MM.1S (cell line): ENCODE measurements around the gene A2ML1.

Source experiments
- CTCF ChIP-seq: fragments of 300-600 bp; sonication (generic); IDR thresholded peaks from 2 replicates; pipeline ENCODE4 v1.5.1; 2016; ENCODE audit warnings: antibody characterized with exemption, low read length, mixed read lengths
- EZH2phosphoT487 ChIP-seq: fragments of 300-600 bp; sonication (generic); IDR thresholded peaks from 2 replicates; pipeline ENCODE4 v1.6.1; 2018; ENCODE audit warnings: antibody characterized with exemption, low read length

DNA sequence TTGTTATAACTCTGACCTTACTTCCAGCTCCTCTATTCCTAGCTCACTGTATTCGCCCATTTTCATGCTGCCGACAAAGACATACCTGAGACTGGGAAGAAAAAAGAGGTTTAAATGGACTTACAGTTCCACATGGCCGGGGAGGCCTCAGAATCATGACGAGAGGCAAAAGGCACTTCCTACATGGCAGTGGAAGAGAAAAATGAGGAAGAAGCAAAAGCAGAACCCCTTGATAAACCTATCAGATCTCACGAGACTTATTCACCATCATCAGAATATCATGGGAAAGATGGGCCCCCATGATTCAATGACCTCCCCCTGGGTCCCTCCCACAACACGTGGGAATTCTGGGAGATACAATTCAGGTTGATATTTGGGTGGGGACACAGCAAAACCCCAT, 77.4 kb downstream of the A2ML1 start:
- no peak for TF ChIP-seq EZH2phosphoT487
- TF ChIP-seq CTCF = no peak
